Left ventricle myocardium superior (tissue), 1 donor: ENCODE measurements around the gene COA6. TPM values are rescaled to one million over a fixed set of nuclear protein-coding genes. Genes with fewer than 3 reads are reported as not detected.

Source experiments
- ATAC-seq: fragments of 200-7000 bp; cut with Tn5 transposase; one replicate; pipeline ENCODE4 v1.9.1; 2020; ENCODE audit warnings: mild to moderate bottlenecking, moderate library complexity
- DNase-seq: peaks from one replicate; pipeline ENCODE4 v3.0.0-alpha.2; 2020
- intact Hi-C: fragments of 100-400 bp; cut with micrococcal nuclease; formaldehyde crosslinking; loops from one replicate; pipeline ENCODE4 v1.11.0; 2022
- total RNA-seq: library from RNA; stranded (reverse); fragmentation: NEBNext Ultra II Directional; extraction: Animal tissue kit (Norgen Biotek cat#: 25700); gene quantifications from one replicate; pipeline ENCODE4 v1.2.1, GENCODE V29; 2021
- donor health status: DM: no; HTN: yes; CAD: no; lungs with severe emphysema.

Gene COA6
- total RNA-seq, 1 donor from 2014 or later, result 38.2 TPM

DNA sequence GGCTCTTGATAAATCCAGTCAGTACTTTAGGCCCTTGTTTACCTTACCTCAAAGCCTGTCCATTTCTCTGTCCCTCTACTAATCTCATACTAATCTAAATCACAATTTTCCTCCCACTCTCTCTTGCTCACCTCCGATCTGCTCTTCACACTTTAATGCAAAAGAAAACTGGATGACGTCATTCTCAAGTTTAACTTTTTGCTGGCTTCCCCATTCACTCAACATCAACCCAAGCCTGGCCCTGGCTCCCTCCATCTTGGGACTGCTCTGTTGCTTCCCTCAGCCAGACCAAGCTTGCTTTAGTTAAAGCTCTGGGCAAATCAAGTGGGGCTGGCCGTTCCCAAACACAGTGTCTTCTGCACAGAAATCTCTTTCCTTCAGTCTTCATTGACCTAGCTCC lies 29.7 kb downstream of the COA6 start:
- no peak for DNase-seq
- intact Hi-C loops, result no loop called here
- no peak for ATAC-seq

DNA sequence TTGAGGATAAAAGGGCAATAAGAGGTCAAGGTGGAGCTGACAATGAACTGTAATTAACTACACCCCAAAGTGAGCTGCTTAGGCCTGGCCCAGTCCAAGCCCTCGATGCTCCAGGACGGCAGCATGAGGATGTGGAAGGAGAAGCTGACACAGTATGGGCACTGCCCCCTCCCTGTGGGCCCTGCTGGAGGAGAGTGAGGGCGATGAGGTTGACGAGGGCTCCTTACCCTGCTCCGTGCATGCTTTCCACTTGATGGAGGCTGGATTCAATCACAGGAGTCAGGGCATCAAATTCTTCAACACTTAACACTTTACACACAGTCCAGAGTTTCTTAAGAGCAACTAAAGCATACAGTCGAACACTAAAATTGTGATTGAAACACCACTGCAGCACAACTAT lies 32.4 kb downstream of the COA6 start:
- ATAC-seq, result no peak
- no peak for DNase-seq
- intact Hi-C loops, result no loop called here

DNA sequence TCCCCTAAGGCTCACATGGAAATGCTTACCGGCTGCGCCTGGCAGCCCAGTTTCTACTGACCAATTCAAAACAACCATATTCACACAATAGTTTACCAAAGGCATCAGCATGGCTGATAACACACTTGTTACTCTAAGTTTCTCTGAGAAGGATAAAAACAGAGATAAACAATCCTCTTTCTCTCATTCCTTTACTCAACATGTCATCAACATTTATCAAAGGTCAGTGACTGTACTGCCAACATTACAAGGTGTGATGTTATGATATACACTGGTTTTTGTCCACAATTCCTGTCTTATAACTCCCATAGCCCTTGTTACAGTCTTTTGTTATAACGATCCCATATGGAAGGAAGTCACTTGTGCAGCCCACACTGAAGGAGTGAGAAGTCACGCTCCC lies 33.6 kb downstream of the COA6 start:
- DNase-seq, result no peak
- ATAC-seq, result no peak
- intact Hi-C loops, result no loop called here

DNA sequence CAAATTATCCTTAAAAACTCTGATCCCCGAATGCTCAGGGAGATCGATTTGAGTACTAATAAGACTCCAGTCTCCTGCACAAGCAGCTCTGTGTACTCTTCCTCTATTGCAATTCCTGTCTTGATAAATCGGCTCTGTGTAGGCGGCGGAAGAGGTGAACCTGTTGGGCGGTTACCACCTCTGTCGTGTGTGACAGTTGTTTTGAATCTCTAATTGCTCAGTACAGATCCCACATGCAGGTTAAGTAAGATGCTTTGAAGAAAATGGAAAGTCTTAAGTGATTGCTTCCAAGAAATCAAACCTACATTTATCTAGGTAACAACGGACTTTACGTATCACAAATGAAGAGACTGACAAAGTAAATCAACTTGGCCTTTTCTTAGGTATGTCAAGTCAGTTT lies 35.5 kb downstream of the COA6 start:
- intact Hi-C loops, result no loop called here
- ATAC-seq (no peak), DNase-seq (no peak)

DNA sequence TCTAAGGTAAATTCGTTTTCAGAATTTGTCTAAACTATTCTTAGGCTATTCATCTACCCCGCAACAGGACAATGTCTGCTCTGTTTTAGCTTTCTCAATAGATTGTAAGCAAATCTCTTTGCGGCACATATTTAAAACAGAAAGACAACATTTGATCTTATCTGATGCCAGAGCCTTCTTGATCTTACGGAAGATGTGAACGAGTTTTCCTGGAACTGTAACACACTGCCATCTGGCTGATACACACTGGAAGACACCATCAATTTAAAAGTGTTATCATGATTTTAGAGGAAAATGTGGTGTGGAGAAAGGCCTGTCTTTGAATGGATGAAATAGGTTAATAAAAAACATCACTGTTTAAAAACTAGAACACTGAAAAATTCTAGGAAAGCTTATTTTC lies 36.1 kb downstream of the COA6 start:
- ATAC-seq (no peak), DNase-seq (no peak)
- intact Hi-C loops, result no loop called here

DNA sequence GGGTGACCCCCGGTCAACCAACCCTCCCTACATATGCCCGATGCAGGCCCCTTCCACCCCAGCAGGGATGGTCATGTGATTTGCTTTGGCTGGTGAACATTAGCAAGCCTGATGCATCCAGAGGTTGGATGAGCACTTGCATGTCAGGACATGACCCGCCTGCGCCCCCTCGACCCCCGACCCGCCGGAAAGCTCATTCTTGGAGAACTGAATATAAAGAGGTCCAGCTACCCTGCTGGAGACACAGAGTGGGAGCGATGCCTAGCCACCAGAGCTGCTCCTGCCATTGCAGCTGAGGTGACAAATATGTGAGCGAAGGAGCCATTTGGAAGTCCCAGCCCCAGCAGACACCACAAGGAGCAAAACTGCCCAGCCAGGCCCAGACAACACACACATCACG lies 39.6 kb downstream of the COA6 start:
- ATAC-seq (no peak), DNase-seq (no peak)
- intact Hi-C loops, result no loop called here

DNA sequence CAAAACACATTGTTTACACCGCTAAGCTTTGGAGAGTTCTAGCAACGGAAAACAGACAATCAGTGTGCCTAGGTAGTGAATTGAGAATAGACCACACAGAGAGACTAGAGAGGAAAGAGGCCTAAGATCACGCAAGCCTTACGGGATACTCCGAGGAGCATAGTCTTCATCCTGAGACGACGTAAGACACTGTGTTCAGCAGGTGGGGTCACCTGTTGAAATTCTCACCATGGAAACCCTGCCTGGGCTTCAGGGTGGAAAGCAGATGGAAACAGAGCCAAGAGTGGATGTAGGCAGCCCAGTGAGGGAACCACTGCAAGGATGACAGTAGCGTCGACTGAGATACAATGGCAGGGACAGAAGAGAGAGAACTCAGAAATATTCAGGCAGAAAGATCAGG lies 40.2 kb downstream of the COA6 start:
- intact Hi-C loops, result no loop called here
- DNase-seq (no peak), ATAC-seq (no peak)

DNA sequence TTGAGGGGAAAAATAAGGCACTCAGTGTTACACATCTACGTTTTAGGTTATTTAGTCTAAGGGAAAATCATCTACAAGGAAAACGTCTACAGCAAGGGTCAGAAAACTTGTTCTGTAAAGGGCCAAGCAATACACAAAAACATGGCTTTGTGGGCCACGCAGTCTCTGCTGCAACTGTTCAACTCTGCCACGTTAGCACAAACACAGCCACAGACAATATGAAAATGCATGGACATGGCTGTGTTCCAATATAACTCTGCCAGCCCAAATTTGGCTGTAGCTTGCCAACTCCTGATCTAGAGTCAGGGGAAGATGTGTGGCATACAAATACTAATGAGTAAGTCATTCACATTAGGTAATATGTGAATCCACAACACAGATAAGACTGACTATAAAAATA lies 40.7 kb downstream of the COA6 start:
- intact Hi-C loops, result no loop called here
- ATAC-seq, result no peak
- no peak for DNase-seq

DNA sequence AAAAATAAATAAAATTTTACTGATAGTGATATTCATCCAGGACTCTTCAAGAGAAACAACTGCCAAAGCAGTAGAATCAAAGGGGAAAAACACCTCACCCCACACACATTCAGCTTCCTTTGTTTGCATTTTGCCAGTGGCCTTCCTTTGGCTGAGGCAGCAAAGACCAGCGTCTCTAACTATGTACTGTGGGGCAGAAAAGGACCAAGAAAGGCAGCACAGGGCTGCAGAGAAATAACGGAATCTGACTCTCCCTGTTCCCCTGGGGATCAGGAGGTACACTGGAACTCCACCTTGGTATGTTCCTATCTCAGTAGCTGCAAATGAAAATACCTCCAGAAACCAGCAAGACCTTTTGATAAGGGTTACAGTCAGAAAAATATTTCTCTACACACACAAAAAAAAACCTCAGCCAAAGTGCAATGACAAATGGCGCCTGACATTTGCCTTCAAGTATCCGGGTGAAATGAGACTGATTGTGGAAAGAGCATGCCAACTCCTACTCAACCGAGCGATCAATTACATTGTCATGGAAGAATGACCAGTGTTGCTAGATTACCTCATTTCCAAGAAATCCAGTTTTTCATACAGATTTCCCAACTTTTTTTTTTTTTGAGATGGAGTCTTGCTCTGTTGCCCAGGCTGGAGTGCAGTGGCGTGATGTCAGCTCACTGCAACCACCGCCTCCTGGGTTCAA lies 54.8 kb downstream of the COA6 start:
- DNase-seq, result no peak
- intact Hi-C loops, result no loop called here
- ATAC-seq, result no peak

DNA sequence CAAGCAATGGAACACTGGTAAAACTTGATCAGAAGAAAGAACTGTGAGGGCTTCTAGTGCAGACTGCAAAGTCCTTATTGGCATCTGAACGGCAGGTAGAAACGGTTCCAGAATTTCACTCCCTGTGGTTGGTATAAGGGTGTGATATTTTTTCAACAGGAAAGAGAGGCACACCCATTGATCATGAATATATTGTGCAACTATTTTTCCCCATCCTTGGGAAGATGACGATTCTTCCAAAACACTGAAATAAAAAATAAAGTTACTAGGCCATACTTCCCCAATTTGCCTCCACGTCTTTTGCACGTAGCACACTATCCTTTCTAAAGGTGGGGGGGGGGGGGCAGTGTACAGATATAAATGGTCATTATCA lies 56.2 kb downstream of the COA6 start:
- intact Hi-C loops, result no loop called here
- no peak for ATAC-seq

DNA sequence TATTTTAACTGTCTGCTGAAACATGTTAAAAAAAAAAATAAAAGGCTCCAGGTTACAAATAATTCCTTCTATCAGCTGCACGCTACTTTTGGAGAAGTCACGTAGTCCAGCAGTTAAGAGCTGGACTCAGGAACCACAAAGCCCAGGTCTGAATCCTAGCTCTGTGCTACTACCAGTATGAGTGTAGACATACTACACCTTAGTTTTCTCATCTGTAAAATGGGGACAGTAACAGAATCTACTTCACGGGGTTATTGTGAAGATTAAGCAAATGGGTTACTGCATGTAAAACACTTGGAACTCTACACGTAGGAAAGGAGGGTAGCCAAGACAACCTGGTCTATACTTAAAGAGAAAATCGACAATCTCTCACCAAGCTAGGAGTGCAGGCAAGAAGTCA lies 57.4 kb downstream of the COA6 start:
- intact Hi-C loops, result no loop called here
- ATAC-seq (no peak), DNase-seq (no peak)

More for the DNA sequence above, 56.2 kb downstream of the COA6 start:
- DNase-seq, result no peak

DNA sequence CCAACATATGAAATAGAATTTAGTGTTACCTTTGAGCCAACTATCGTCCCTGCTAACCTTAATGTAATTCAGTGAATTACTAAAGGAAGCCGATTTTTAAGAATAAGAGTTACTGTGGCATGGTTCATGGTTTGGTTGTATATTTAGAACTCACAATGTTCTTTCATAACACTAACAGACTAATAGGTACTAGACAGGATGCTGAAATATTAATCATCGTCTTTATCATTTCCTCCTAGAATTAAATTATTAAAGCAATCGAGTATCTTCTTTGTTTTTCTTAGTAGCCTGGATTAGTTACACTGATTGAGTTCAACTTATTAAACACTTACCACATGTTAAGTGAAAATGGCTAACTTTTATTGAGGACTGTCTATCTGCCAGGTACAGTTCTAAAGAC lies 58.0 kb downstream of the COA6 start:
- intact Hi-C loops, result no loop called here
- no peak for ATAC-seq

DNA sequence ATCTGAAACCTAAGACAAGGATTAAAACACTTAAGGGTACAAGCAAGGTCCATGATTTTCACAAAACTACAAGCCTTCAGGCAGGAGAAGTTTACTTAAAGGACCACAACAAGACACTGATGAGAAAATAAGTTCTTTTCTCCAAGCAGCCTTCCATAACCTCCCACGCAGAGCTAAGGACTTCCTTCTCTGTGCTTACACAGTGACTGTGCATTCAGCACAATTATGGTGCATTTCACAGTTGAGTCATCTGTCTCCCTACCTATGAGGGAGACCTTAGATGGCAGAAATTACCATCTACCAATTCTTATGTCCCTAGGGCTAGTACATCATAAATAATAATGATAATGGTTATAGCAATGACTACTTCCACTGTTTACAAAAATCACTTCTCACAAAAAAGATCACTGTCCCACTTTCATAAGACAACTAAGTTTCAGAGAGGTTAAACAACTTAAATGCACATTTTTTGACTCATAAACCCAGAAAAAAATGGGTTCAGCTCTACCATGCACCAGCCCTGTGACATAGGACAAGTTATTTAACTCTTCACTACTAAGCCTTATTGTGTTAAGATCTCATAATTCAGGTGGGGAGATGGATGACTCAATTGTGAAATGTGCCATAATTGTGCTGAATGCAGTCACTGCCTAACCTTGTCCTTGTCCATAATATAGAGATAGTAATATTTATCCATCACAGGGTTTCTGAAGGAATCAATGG lies 60.5 kb downstream of the COA6 start:
- intact Hi-C loops, result no loop called here
- DNase-seq, result no peak
- ATAC-seq, result no peak

More for the DNA sequence above, 58.0 kb downstream of the COA6 start:
- DNase-seq, result no peak

Other genes starting within 250 kb of the COA6 start
- gene TARBP1, start 105.7 kb downstream of the COA6 start, total RNA-seq, result 10.8 TPM
- 124 TPM for gene IRF2BP2, start 236.7 kb downstream of the COA6 start, total RNA-seq